Astrocyte (in vitro differentiated cells and primary cell): Measurements from ENCODE around the gene FNDC3B. TPM values are rescaled to one million over a fixed set of nuclear protein-coding genes. Genes with fewer than 3 reads are reported as not detected.
"Not testable (repeated sequence)": the region's sequence is repeated elsewhere in the genome, so short reads cannot be mapped to it uniquely, and the experiment has no call there.

Experiments used
- DNase-seq: peaks from one replicate; pipeline ENCODE4 v3.0.0-alpha.2; 2010; ENCODE audit warnings: low read depth
- FAIRE-seq: peaks from 2 replicates; lab custom pipeline; 2011; peaks lifted over from hg19 to GRCh38; lab: Jason Lieb, UNC
- H2AFZ ChIP-seq: 2 replicates; pipeline ENCODE4 v1.6.0; 2012; ENCODE audit warnings: low read depth, low read length, inconsistent platforms
- H3K27ac ChIP-seq: 2 replicates; pipeline ENCODE4 v1.5.1; 2011; ENCODE audit warnings: low read depth, low read length, inconsistent platforms
- H3K27me3 ChIP-seq: 2 replicates; pipeline ENCODE4 v1.6.0; 2011; ENCODE audit warnings: low read length, inconsistent platforms; ENCODE audit not compliant: insufficient read depth
- H3K36me3 ChIP-seq: 2 replicates; pipeline ENCODE4 v1.5.1; 2011; ENCODE audit warnings: low read length, inconsistent platforms; ENCODE audit not compliant: insufficient read depth
- H3K4me1 ChIP-seq: 2 replicates; pipeline ENCODE4 v1.5.1; 2011; ENCODE audit warnings: low read length, inconsistent platforms; ENCODE audit not compliant: insufficient read depth
- H3K4me2 ChIP-seq: 2 replicates; pipeline ENCODE4 v1.6.0; 2012; ENCODE audit warnings: low read length, inconsistent platforms
- H3K4me3 ChIP-seq: 2 replicates; pipeline ENCODE4 v1.5.1; 2011; ENCODE audit warnings: low read depth, mild to moderate bottlenecking, low read length, inconsistent platforms; ENCODE audit not compliant: insufficient read depth
- H3K79me2 ChIP-seq: 2 replicates; pipeline ENCODE4 v1.6.0; 2012; ENCODE audit warnings: mild to moderate bottlenecking, low read length, inconsistent platforms; ENCODE audit not compliant: insufficient read depth
- H3K9ac ChIP-seq: 2 replicates; pipeline ENCODE4 v1.6.0; 2012; ENCODE audit warnings: mild to moderate bottlenecking, low read length, inconsistent platforms
- H3K9me3 ChIP-seq: 2 replicates; pipeline ENCODE4 v1.5.1; 2012; ENCODE audit warnings: low read depth, mild to moderate bottlenecking, low read length, inconsistent platforms; ENCODE audit not compliant: insufficient read depth
- H4K20me1 ChIP-seq: 2 replicates; pipeline ENCODE4 v1.6.0; 2012; ENCODE audit warnings: low read length, inconsistent platforms; ENCODE audit not compliant: insufficient read depth
- H3K27ac Mint-ChIP-seq: one replicate; pipeline ENCODE4 v1.8.0; 2021; ENCODE audit warnings: mild to moderate bottlenecking, mixed read lengths; ENCODE audit not compliant: unreplicated experiment
- H3K27me3 Mint-ChIP-seq: one replicate; pipeline ENCODE4 v1.8.0; 2021; ENCODE audit warnings: low read depth, mixed read lengths; ENCODE audit not compliant: unreplicated experiment
- H3K36me3 Mint-ChIP-seq: one replicate; pipeline ENCODE4 v1.8.0; 2021; ENCODE audit warnings: low read depth, mixed read lengths; ENCODE audit not compliant: unreplicated experiment
- H3K4me1 Mint-ChIP-seq: one replicate; pipeline ENCODE4 v1.8.0; 2021; ENCODE audit warnings: low read depth, mixed read lengths; ENCODE audit not compliant: unreplicated experiment
- H3K4me3 Mint-ChIP-seq: one replicate; pipeline ENCODE4 v1.8.0; 2021; ENCODE audit warnings: mild to moderate bottlenecking, moderate library complexity, mixed read lengths; ENCODE audit not compliant: unreplicated experiment
- H3K9me3 Mint-ChIP-seq: one replicate; pipeline ENCODE4 v1.8.0; 2021; ENCODE audit warnings: mild to moderate bottlenecking, mixed read lengths; ENCODE audit not compliant: unreplicated experiment
- CTCF ChIP-seq: IDR thresholded peaks from 2 replicates; pipeline ENCODE4 v1.5.1; 2011; ENCODE audit warnings: low read depth, mild to moderate bottlenecking, inconsistent platforms, low read length, moderate library complexity; ENCODE audit not compliant: insufficient read depth
- EZH2 ChIP-seq: IDR thresholded peaks from 2 replicates; pipeline ENCODE4 v1.6.1; 2012; ENCODE audit warnings: mild to moderate bottlenecking, low read length, inconsistent platforms; ENCODE audit not compliant: insufficient read depth
- total RNA-seq: library from RNA; stranded (reverse); gene quantifications from 2 replicates; pipeline ENCODE4 v1.2.1, GENCODE V29; 2021

The FNDC3B gene
- total RNA-seq, 1 donor from 2014 or later, result 327 TPM

GRCh38 chr3:171996178-171996817, 43.1 kb upstream of the FNDC3B start:
- Histone ChIP-seq H3K79me2 (no peaks in the 10 kb centered on the region), H2AFZ (no peak overlapping the region), H3K4me2 (no peak overlapping the region), H3K4me1 (peaks cover 6% of the 10 kb centered on the region), H3K9ac (no peak overlapping the region), H3K4me3 (no peak overlapping the region), H4K20me1 (no peaks in the 10 kb centered on the region), H3K27me3 (no peaks in the 10 kb centered on the region), H3K9me3 (no peaks in the 10 kb centered on the region), H3K36me3 (no peaks in the 10 kb centered on the region), H3K27ac (no peak overlapping the region)
- no peak overlapping the region for H3K4me3 Mint-ChIP-seq
- H3K27ac Mint-ChIP-seq, result no peak overlapping the region
- FAIRE-seq (no peak), DNase-seq (no peak)
- TF ChIP-seq EZH2 (no peak), CTCF (no peak)
- peaks cover 13% of the 10 kb centered on the region for H3K4me1 Mint-ChIP-seq
- no peaks in the 10 kb centered on the region for H3K27me3 Mint-ChIP-seq
- peaks cover 4% of the 10 kb centered on the region for H3K9me3 Mint-ChIP-seq
- no peaks in the 10 kb centered on the region for H3K36me3 Mint-ChIP-seq

- H4K20me1 ChIP-seq, H3K9ac ChIP-seq, DNase-seq, H3K9me3 Mint-ChIP-seq, H3K27me3 ChIP-seq, H3K9me3 ChIP-seq, H2AFZ ChIP-seq, H3K36me3 Mint-ChIP-seq, H3K4me3 ChIP-seq, H3K36me3 ChIP-seq, H3K27ac ChIP-seq, H3K4me2 ChIP-seq, H3K27me3 Mint-ChIP-seq, FAIRE-seq, H3K4me1 ChIP-seq, H3K79me2 ChIP-seq, H3K4me3 Mint-ChIP-seq, H3K27ac Mint-ChIP-seq: not testable (repeated sequence)
- H3K4me1 Mint-ChIP-seq, result peaks cover 13% of the 10 kb centered on the region
These were observed 40.6 kb upstream of the FNDC3B start for GRCh38 chr3:171998731-171999130.

GRCh38 chr3:172001616-172002015, 37.8 kb upstream of the FNDC3B start:
- H3K27me3 Mint-ChIP-seq, H3K9me3 ChIP-seq, H3K27ac Mint-ChIP-seq, DNase-seq, H3K4me1 Mint-ChIP-seq, H2AFZ ChIP-seq, H4K20me1 ChIP-seq, H3K4me1 ChIP-seq, H3K27ac ChIP-seq, H3K9me3 Mint-ChIP-seq, H3K9ac ChIP-seq, H3K4me3 ChIP-seq, H3K36me3 ChIP-seq, H3K36me3 Mint-ChIP-seq, H3K4me3 Mint-ChIP-seq, FAIRE-seq, H3K79me2 ChIP-seq, H3K4me2 ChIP-seq, H3K27me3 ChIP-seq: not testable (repeated sequence)
